Hepatocyte (in vitro differentiated cells): ENCODE measurements around the gene PIF1.

Experiments
- EZH2 ChIP-seq: fragments of 200-600 bp; sonication (generic); IDR thresholded peaks from 2 replicates; pipeline ENCODE4 v1.6.1; 2016; ENCODE audit warnings: antibody characterized with exemption, mild to moderate bottlenecking, borderline replicate concordance
- EZH2phosphoT487 ChIP-seq: fragments of 200-600 bp; sonication (generic); IDR thresholded peaks from one replicate; pipeline ENCODE4 v1.6.1; 2018; ENCODE audit warnings: antibody characterized with exemption, mild to moderate bottlenecking, low read depth, moderate library complexity; ENCODE audit not compliant: unreplicated experiment, severe bottlenecking
- TF ChIP-seq, protein P1 (sequence below): fragments of 200-600 bp; sonication (generic); IDR thresholded peaks from 2 replicates; pipeline ENCODE4 v1.5.1; 2016; ENCODE audit warnings: antibody characterized with exemption, mild to moderate bottlenecking; ENCODE audit not compliant: poor library complexity

DNA sequence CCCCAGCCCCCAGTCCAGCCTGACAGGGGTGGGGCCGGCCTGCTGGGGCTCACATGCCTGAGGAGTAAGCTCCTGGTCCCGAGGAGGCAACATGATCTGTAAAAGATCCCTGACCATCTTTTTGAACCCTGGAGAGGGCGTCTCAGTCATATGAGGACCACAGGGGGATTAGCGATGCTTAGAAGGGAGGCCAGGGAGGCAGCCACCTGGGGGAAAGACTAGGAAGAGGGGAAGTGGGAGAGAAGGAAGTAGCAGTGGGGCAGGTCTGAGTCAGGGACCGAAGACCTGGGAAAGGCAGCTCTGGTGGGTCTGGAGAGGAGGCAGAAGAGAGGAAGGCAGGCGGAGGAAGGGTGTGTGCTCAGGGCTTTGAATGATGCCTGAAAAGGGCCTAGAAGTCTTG lies 18.9 kb downstream of the PIF1 start:
- TF ChIP-seq, protein P1, sequence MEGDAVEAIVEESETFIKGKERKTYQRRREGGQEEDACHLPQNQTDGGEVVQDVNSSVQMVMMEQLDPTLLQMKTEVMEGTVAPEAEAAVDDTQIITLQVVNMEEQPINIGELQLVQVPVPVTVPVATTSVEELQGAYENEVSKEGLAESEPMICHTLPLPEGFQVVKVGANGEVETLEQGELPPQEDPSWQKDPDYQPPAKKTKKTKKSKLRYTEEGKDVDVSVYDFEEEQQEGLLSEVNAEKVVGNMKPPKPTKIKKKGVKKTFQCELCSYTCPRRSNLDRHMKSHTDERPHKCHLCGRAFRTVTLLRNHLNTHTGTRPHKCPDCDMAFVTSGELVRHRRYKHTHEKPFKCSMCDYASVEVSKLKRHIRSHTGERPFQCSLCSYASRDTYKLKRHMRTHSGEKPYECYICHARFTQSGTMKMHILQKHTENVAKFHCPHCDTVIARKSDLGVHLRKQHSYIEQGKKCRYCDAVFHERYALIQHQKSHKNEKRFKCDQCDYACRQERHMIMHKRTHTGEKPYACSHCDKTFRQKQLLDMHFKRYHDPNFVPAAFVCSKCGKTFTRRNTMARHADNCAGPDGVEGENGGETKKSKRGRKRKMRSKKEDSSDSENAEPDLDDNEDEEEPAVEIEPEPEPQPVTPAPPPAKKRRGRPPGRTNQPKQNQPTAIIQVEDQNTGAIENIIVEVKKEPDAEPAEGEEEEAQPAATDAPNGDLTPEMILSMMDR, result no peak
- TF ChIP-seq EZH2 (no peak), EZH2phosphoT487 (no peak)
